Colon (tissue), 2 donors: ENCODE results near the gene YWHAQ.
"Not testable (repeated sequence)": the region's sequence is repeated elsewhere in the genome, so short reads cannot be mapped to it uniquely, and the experiment has no call there.

Source experiments
- FAIRE-seq: peaks from 2 replicates; lab custom pipeline; 2012; peaks lifted over from hg19 to GRCh38; lab: Jason Lieb, UNC
- donor health status: control.
- donor health status: control.

YWHAQ gene

DNA sequence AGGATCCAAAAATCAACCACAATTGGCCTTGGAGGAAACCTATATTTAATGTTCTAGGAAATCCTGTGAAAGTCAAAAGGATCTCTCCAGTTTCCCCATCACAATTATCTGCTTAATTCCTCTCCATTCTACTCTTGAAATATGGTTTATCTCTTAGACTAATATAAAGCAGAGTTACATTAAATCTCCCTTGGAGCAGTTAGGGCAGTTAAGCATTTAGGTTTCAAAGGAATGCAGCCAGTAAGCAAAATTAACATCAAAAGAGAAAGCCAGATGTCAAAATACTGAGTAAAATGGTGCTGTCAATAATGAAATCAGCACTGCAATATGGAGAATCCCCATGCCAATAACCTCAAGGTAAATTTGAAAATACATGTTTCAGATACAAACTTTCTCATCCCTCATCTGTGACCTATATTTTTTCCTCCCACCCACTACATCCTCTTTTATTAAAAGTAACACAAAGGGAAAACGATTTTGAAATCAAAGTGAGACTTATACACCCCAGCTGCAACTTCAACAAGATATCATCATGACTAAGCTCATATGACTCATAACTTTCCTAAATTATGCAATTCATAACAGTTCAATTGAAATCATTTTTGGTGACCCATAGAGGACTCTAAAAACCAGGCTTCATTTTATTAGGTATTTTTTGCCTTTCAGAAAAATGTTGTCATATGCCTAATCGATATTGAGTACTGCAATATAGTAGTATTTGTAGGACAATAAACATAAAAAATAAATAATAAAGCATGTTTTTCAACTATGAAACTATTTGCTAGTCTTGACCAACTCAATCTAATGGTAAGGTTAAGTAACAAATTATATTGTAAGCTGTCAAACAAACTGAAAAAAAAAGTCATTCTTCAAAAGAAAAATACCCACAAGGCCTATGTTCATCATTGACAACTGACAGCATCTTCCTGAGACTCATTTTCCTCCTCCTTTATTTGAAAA, 78.3 kb downstream of the YWHAQ start:
- FAIRE-seq: no peak

DNA sequence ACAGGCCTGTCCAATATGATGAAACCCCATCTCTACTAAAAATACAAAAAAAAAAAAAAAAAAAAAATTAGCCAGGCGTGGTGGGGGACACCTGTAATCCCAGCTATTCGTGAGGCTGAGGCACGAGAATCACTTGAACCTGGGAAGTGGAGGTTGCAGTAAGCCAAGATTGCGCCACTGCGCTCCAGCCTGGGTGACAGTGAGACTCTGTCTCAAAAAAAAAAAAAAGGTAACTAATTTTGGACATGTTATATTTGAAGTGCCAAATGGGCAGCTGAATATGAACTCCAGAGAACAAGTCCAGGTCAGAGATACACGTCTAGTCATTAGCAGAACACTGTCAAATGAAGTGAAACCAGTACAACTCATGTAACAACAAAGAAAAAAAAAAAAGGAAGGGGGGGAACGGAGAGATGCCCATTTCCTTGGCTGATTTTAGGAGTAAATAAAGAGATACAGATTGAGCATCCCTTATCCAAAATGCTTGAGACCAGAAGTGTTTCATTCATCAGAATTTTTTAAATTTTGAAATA, 79.9 kb downstream of the YWHAQ start:
- not testable (repeated sequence) for FAIRE-seq

DNA sequence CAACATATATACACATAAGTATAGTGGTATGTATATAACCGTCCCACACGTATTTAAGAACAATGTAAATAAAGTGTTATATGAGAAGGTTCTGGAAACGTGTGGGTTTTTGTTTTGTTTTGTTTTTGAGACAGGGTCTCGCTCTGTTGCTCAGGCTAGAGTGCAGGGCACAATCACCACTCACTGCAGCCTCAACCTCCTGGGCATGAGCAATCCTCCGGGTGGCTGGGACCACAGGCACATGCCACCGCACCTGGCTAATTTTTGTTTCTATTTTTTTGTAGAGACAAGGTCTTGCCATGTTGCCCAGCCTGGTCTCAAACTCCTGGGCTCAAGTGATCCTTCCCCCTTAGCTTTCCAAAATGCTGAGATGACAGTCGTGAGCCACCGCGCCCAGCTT, 81.4 kb downstream of the YWHAQ start:
- FAIRE-seq: no peak

DNA sequence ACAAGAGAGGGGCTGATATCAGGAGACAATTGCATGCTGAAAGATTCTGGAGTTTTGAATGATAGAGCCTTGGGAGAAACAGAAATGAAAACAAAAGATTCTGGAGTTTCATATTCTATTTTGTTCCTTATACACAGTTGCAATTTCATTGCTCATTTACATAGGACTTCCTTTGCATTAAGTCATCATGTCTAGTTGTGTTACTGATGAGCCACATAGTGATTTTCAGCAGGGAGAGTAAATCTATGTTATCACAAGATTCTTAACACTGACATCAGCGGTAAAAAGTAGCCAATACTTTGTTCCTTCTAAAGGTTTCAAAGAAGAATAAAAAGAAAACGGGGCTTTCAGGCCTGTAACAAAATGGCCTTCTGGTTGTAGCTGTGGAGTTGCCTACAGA, 82.3 kb downstream of the YWHAQ start:
- no peak for FAIRE-seq

DNA sequence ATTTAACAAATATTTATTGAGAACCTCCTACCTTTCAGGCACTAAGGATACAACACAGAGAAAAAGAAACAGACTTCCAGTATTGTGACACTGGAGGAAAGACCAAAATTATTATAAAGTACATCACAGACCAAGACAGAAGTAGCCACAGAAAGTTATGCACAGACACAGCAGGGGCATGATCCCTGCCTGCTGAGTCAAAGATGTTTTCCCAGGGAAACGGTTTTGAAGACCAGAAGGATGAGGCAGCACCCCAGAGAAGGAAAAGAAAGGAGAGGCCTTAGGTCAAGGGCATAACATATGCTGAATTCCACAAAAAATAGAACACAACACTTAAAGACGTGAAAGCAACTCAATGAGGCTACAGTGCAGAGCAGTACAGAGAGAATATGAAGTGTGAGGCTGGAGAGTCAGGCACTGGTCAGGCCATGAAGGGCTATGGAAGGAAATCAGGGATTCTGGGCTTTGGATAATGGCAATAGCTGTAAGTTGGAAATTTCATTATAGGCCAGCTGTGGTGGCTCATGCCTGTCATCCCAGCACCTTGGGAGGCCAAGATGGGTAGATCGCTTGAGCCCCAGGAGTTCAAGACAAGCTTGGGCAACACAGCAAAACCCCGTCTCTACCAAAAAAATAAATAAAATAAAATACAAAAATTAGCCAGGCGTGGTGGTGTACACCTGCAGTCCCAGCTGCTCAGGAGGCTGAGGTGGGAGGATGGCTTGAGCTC, 83.4 kb downstream of the YWHAQ start:
- FAIRE-seq: no peak

DNA sequence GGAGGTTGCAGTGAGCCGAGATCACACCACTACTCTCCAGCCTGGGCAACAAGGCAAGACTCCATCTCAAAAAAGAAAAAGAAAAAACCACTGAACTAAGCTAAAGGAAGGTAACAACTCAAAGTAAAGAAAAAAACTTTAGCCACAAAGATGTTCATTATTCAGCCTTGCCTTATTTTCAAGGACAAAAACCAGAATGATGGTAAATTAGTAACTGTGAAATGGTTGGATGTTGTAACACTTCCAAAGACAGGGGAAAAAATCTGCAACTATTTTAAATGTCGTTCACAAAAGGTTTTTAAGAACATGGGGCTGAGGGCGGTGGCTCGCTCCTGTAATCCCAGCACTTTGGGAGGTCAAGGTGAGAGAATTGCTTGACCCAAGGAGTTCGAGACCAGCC, 85.3 kb downstream of the YWHAQ start:
- FAIRE-seq: no peak

DNA sequence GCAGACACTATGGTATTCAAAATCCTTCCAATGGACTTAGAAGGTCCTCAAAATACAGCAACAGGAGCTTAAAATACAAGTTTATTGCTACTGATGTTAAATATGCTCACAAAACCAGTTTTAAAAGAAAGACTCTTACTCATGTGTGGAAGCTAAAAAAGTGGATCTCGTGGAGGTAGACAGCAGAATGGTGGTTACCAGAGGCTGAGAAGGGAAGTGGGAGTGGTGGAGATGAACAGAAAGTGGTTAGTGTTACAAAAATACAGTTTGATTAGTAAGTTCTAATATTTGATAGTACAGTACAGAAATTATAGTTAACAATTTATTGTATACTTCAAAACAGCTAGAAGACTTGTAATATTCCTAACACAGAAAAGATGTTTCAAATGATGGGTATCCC, 87.2 kb downstream of the YWHAQ start:
- no peak for FAIRE-seq

DNA sequence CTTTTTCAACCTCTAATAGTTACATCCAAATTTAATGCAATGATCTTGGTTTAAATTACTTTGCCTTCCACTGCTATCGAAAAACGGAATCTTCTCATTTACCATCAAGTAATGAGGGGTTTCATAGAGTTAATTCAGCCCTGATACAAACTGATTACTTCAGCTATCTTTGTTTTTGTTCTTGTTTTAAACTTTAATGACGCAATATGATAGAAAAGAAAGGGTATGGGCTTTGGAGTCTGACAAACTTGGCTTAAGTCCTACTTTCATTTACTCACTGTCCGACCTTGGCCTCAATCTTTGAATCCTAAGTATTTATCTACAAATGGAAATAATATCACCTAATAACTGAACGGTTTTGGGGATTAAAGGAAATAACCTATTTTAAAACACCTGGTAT, 91.3 kb downstream of the YWHAQ start:
- no peak for FAIRE-seq

DNA sequence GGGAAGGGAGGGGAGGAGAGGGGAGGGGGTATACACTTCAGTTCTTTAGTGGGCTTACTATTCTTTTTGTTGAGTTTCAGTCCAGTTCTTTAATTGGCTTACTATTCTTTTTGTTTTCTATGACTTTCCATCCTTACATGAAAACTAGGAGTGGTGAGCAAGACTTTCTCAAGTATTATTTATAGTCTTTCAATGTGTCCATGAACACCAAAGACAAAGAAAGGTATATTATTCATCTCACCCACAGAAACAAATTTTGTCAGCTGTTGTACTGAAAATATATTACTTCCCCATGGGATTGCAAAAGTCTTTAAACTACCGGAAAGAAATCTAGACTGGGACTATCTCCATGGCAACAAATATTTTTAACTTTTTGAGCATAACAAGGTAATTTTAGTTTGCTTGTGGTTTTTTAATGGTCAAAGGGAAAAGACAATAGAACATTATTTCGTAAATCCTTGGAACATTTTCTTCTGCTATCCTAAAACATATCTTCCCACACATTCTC, 92.7 kb downstream of the YWHAQ start:
- peak; percentile 31 for FAIRE-seq

DNA sequence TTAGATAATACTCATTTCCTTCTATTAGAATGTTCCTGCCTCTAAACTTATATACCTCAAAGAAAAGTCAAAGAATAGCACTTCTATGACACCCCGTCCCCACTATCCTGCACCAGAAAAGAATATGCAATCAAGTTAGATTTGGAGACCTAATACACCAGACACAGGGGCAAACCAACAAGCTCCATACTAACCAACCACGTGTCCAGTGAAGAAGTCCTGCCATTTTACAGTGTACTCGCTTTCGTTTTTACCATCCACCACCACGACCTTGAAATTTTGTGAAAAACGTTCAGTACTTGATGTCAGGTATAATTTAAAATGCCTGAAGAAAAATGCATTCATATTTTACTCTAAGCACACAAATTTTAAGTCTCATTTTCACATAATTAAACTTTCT, 94.3 kb downstream of the YWHAQ start:
- no peak for FAIRE-seq

DNA sequence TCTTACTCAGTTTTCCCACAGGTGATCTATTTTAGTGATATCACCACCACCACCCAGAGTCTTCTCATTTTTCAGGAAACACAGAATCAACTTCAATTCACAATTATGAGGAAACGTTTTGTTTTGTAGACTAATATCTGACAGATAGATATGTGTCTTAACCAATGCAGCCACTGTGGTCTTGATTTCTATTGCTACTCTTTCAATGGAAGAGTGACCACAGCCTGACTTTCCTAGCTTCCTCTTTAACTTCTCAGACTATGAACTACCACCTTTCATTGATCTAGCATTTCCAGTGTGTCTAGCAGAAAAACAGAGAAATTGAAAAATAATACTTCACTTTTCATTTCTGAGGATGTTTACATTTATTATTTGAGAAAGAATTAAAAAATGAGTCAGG, 95.6 kb downstream of the YWHAQ start:
- no peak for FAIRE-seq
